Tibial nerve (tissue), 4 donors: ENCODE results near the gene BRD7.

Experiments
- EP300 ChIP-seq, 2 donors: sonication (generic); formaldehyde crosslinking; IDR thresholded peaks; one replicate each; pipeline ENCODE4 v1.6.1; 2017; ENCODE audit warnings: antibody characterized with exemption in 2 of 2, mild to moderate bottlenecking in 1 of 2
- POLR2A ChIP-seq, 2 donors: fragments of 450-650 bp; IDR thresholded peaks; one replicate each; pipeline ENCODE4 v1.6.1; 2017; ENCODE audit warnings: antibody characterized with exemption in 2 of 2, mild to moderate bottlenecking in 2 of 2, moderate library complexity in 2 of 2
- TF ChIP-seq, protein P1 (sequence below), 5 experiments: fragments of 200-600 bp in 3 of 5; fragments of 450-650 bp in 2 of 5; sonication (generic) in 3 of 5; IDR thresholded peaks; one replicate each; pipeline ENCODE4 v1.5.1; 2016 to 2019; ENCODE audit warnings: antibody characterized with exemption in 5 of 5, mild to moderate bottlenecking in 3 of 5, moderate library complexity in 2 of 5

GRCh38 chr16:50363656-50364055, 5.1 kb downstream of the BRD7 start:
- TF ChIP-seq, protein P1, sequence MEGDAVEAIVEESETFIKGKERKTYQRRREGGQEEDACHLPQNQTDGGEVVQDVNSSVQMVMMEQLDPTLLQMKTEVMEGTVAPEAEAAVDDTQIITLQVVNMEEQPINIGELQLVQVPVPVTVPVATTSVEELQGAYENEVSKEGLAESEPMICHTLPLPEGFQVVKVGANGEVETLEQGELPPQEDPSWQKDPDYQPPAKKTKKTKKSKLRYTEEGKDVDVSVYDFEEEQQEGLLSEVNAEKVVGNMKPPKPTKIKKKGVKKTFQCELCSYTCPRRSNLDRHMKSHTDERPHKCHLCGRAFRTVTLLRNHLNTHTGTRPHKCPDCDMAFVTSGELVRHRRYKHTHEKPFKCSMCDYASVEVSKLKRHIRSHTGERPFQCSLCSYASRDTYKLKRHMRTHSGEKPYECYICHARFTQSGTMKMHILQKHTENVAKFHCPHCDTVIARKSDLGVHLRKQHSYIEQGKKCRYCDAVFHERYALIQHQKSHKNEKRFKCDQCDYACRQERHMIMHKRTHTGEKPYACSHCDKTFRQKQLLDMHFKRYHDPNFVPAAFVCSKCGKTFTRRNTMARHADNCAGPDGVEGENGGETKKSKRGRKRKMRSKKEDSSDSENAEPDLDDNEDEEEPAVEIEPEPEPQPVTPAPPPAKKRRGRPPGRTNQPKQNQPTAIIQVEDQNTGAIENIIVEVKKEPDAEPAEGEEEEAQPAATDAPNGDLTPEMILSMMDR (IDR thresholded peaks at IDR 0.05), result no peak
- TF ChIP-seq EP300 (IDR thresholded peaks at IDR 0.05), result no peak
- no peak for TF ChIP-seq POLR2A (IDR thresholded peaks at IDR 0.05)
